ENCODE measurements around the gene MBP. TPM values are rescaled to one million over a fixed set of nuclear protein-coding genes. Genes with fewer than 3 reads are reported as not detected.
A peak's percentile ranks its signal among the peaks of the same experiment; 100 is the strongest.
"Not testable (repeated sequence)": the region's sequence is repeated elsewhere in the genome, so short reads cannot be mapped to it uniquely, and the experiment has no call there.

The MBP gene
- total RNA-seq, 2 donors from 2014 or later = 15.4 to 15.8 TPM

GRCh38 chr18:76991021-76991688, 141.4 kb downstream of the MBP start:
- no peak for DNase-seq (ENCODE audit: low spot score)
- Histone ChIP-seq H3K4me1 (no peaks in the 10 kb centered on the region), H3K27me3 (no peaks in the 10 kb centered on the region), H3K9me3 (no peaks in the 10 kb centered on the region), H3K27ac (no peak overlapping the region), H3K4me3 (no peak overlapping the region), H3K36me3 (no peaks in the 10 kb centered on the region)
- TF ChIP-seq CTCF (IDR thresholded peaks at IDR 0.05) = no peak

- H3K4me1 ChIP-seq; H3K4me3 ChIP-seq; H3K36me3 ChIP-seq; H3K27ac ChIP-seq; H3K27me3 ChIP-seq; H3K9me3 ChIP-seq; DNase-seq (ENCODE audit: low spot score): not testable (repeated sequence)
Measured at GRCh38 chr18:76990343-76991020, 142.1 kb downstream of the MBP start.

GRCh38 chr18:76989647-76990190, 142.9 kb downstream of the MBP start:
- Histone ChIP-seq H3K4me3 (no peak overlapping the region), H3K4me1 (no peaks in the 10 kb centered on the region), H3K27ac (no peak overlapping the region), H3K27me3 (no peaks in the 10 kb centered on the region), H3K9me3 (no peaks in the 10 kb centered on the region), H3K36me3 (no peaks in the 10 kb centered on the region)
- no peak for DNase-seq (ENCODE audit: low spot score)
- TF ChIP-seq CTCF (IDR thresholded peaks at IDR 0.05) = no peak

- no peak overlapping the region for H3K4me3 ChIP-seq
- H3K27ac ChIP-seq = peak overlapping the region in 1 of 2 donors; percentile 23
- DNase-seq (ENCODE audit: low spot score) = no peak
- no peak for TF ChIP-seq CTCF (IDR thresholded peaks at IDR 0.05)
- H3K36me3 ChIP-seq = no peaks in the 10 kb centered on the region
- H3K9me3 ChIP-seq = no peaks in the 10 kb centered on the region
- no peaks in the 10 kb centered on the region for H3K27me3 ChIP-seq
- no peaks in the 10 kb centered on the region for H3K4me1 ChIP-seq
Measured at GRCh38 chr18:76988827-76989646, 143.5 kb downstream of the MBP start.

- DNase-seq (ENCODE audit: low spot score) = peak; percentile 52
- Histone ChIP-seq H3K4me1 (peaks cover 0 to 4% of the 10 kb centered on the region in 2 donors), H3K36me3 (no peaks in the 10 kb centered on the region), H3K9me3 (no peaks in the 10 kb centered on the region), H3K27me3 (no peaks in the 10 kb centered on the region), H3K4me3 (peak overlapping the region in 1 of 2 donors; percentile 14), H3K27ac (peak overlapping the region; percentile 23 to 50)
- TF ChIP-seq CTCF (IDR thresholded peaks at IDR 0.05) = no peak
Measured at GRCh38 chr18:76988031-76988826, 144.4 kb downstream of the MBP start.

Data from right atrium auricular region (tissue), 2 donors.